Measurements from ENCODE around the gene HYDIN. TPM values are rescaled to one million over a fixed set of nuclear protein-coding genes. Genes with fewer than 3 reads are reported as not detected.
"Not testable (repeated sequence)": the region's sequence is repeated elsewhere in the genome, so short reads cannot be mapped to it uniquely, and the experiment has no call there.

Gene HYDIN
- total RNA-seq, 6 donors from 2014 or later, result 1.6 to 62.0 (median 18.1) TPM

- H3K36me3 ChIP-seq; H3K27ac ChIP-seq; DNase-seq; ATAC-seq (ENCODE audit: low FRiP score in 2 of 2); H3K4me3 ChIP-seq; H3K9me3 ChIP-seq; H3K4me1 ChIP-seq; H3K27me3 ChIP-seq: not testable (repeated sequence)
Measured at GRCh38 chr16:71105881-71106280, 124.6 kb downstream of the HYDIN start.

- not testable (repeated sequence) for H3K4me3 ChIP-seq; DNase-seq; H3K9me3 ChIP-seq; H3K36me3 ChIP-seq; H3K27ac ChIP-seq; H3K27me3 ChIP-seq; ATAC-seq (ENCODE audit: low FRiP score in 2 of 2); H3K4me1 ChIP-seq
- 83 to 85% methylated on average over 5 of the region's 6 CpGs for WGBS, 2 donors
Measured at GRCh38 chr16:71083573-71083972, 146.9 kb downstream of the HYDIN start.

- H3K4me3 ChIP-seq; DNase-seq; H3K36me3 ChIP-seq; ATAC-seq (ENCODE audit: low FRiP score in 2 of 2); H3K27me3 ChIP-seq; H3K27ac ChIP-seq; H3K4me1 ChIP-seq; H3K9me3 ChIP-seq: not testable (repeated sequence)
- 58 to 88% methylated on average over 1 of the region's 1 CpG for WGBS, 2 donors
Measured at GRCh38 chr16:71080777-71081176, 149.7 kb downstream of the HYDIN start.

- no CpG with 5 or more reads among the region's 1 CpG for WGBS, 2 donors
Measured at GRCh38 chr16:71080262-71080661, 150.3 kb downstream of the HYDIN start.

GRCh38 chr16:71070651-71071050, 159.9 kb downstream of the HYDIN start:
- not testable (repeated sequence) for ATAC-seq (ENCODE audit: low FRiP score in 2 of 2); H3K4me3 ChIP-seq; H3K27ac ChIP-seq; H3K27me3 ChIP-seq; H3K9me3 ChIP-seq; H3K36me3 ChIP-seq; H3K4me1 ChIP-seq; DNase-seq
- WGBS, 2 donors, result no CpG with 5 or more reads among the region's 1 CpG

More at GRCh38 chr16:71080262-71080661, 150.3 kb downstream of the HYDIN start:
- H3K9me3 ChIP-seq; H3K27ac ChIP-seq; H3K27me3 ChIP-seq; H3K4me3 ChIP-seq; ATAC-seq (ENCODE audit: low FRiP score in 2 of 2); DNase-seq; H3K4me1 ChIP-seq; H3K36me3 ChIP-seq: not testable (repeated sequence)

- H3K4me3 ChIP-seq; ATAC-seq (ENCODE audit: low FRiP score in 2 of 2): not testable (repeated sequence)
Measured at GRCh38 chr16:71069842-71070241, 160.7 kb downstream of the HYDIN start.

GRCh38 chr16:71053897-71054609, 176.5 kb downstream of the HYDIN start:
- ATAC-seq (ENCODE audit: low FRiP score in 2 of 2), result peak in 1 of 2 donors; percentile 24
- H3K27me3 ChIP-seq, H3K4me3 ChIP-seq, H3K9me3 ChIP-seq, H3K36me3 ChIP-seq, DNase-seq, H3K27ac ChIP-seq, H3K4me1 ChIP-seq: not testable (repeated sequence)
- WGBS, 2 donors, result 73 to 74% methylated on average over 3 of the region's 3 CpGs

More at GRCh38 chr16:71069842-71070241, 160.7 kb downstream of the HYDIN start:
- 90 to 95% methylated on average over 4 of the region's 4 CpGs for WGBS, 2 donors
- H3K27me3 ChIP-seq, H3K9me3 ChIP-seq, H3K36me3 ChIP-seq, DNase-seq, H3K27ac ChIP-seq, H3K4me1 ChIP-seq: not testable (repeated sequence)

GRCh38 chr16:71050307-71050706, 180.2 kb downstream of the HYDIN start:
- WGBS, 2 donors, result 70 to 88% methylated on average over 2 of the region's 2 CpGs
- ATAC-seq (ENCODE audit: low FRiP score in 2 of 2), result not testable (repeated sequence)

GRCh38 chr16:71039368-71040111, 191.0 kb downstream of the HYDIN start:
- 87 to 93% methylated on average over 6 to 11 of the region's 11 CpGs for WGBS, 2 donors
- H3K4me1 ChIP-seq; H3K27me3 ChIP-seq; ATAC-seq (ENCODE audit: low FRiP score in 2 of 2); H3K27ac ChIP-seq; H3K9me3 ChIP-seq; H3K4me3 ChIP-seq; H3K36me3 ChIP-seq: not testable (repeated sequence)
- DNase-seq, result peak in 1 of 2 donors; percentile 14

More at GRCh38 chr16:71050307-71050706, 180.2 kb downstream of the HYDIN start:
- H3K27ac ChIP-seq, H3K4me1 ChIP-seq, H3K9me3 ChIP-seq, H3K4me3 ChIP-seq, H3K27me3 ChIP-seq, H3K36me3 ChIP-seq, DNase-seq: not testable (repeated sequence)

- 88 to 94% methylated on average over 4 of the region's 4 CpGs for WGBS, 2 donors
- H3K9me3 ChIP-seq; H3K27me3 ChIP-seq; ATAC-seq (ENCODE audit: low FRiP score in 2 of 2); H3K4me1 ChIP-seq; H3K4me3 ChIP-seq; H3K36me3 ChIP-seq; H3K27ac ChIP-seq; DNase-seq: not testable (repeated sequence)
Measured at GRCh38 chr16:71038421-71038820, 192.1 kb downstream of the HYDIN start.

GRCh38 chr16:71037987-71038386, 192.5 kb downstream of the HYDIN start:
- WGBS, 2 donors, result 74% methylated on average over 6 of the region's 6 CpGs
- H3K27ac ChIP-seq; H3K9me3 ChIP-seq; H3K4me3 ChIP-seq; H3K4me1 ChIP-seq; H3K36me3 ChIP-seq; ATAC-seq (ENCODE audit: low FRiP score in 2 of 2); H3K27me3 ChIP-seq; DNase-seq: not testable (repeated sequence)

GRCh38 chr16:71028032-71028727, 202.3 kb downstream of the HYDIN start:
- H3K4me3 ChIP-seq; DNase-seq; H3K9me3 ChIP-seq; H3K27ac ChIP-seq; H3K27me3 ChIP-seq; ATAC-seq (ENCODE audit: low FRiP score in 2 of 2); H3K4me1 ChIP-seq; H3K36me3 ChIP-seq: not testable (repeated sequence)
- WGBS, 2 donors, result 49 to 68% methylated on average over 7 to 8 of the region's 8 CpGs

GRCh38 chr16:71027511-71027910, 203.0 kb downstream of the HYDIN start:
- not testable (repeated sequence) for H3K9me3 ChIP-seq; DNase-seq; H3K4me3 ChIP-seq; H3K4me1 ChIP-seq; ATAC-seq (ENCODE audit: low FRiP score in 2 of 2); H3K27me3 ChIP-seq; H3K36me3 ChIP-seq; H3K27ac ChIP-seq
- 40% methylated on average over 1 of the region's 8 CpGs; no CpG with 5 or more reads in 1 of the 2 donors for WGBS, 2 donors
